ENCODE data around the gene PRDM5. TPM values are rescaled to one million over a fixed set of nuclear protein-coding genes. Genes with fewer than 3 reads are reported as not detected.

The PRDM5 gene
- total and polyA plus RNA-seq, 7 donors: 0.56 to 3.4 (median 2.2) TPM

DNA sequence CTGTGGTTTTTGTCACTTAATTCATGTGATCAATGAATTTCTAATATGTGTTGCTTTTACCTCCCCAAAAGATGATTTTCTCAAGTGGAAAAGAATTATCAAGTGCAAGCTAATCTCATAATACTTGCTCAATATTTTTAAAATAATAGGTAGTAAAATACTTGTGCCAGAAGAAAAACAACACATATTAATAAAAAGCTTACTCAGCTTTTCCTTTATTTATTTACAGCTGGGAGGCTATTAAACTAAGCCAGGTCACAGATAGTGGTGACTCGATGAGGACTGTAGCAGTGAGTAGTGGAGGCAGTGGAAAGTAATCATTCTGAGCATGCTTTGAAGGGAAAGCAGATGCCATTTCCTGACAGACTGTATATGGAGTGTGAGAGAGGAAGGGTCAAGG lies 96.1 kb downstream of the PRDM5 start:
- ATAC-seq: no peak
- Histone ChIP-seq H3K4me1 (peaks cover 12% of the 10 kb centered on the region), H3K27ac (no peak overlapping the region), H3K36me3 (ENCODE audit: insufficient read depth in 1 of 2, low read depth in 1 of 2) (no peaks in the 10 kb centered on the region), H3K4me3 (no peak overlapping the region), H3K27me3 (ENCODE audit: insufficient read depth in 3 of 3, low read length in 2 of 3) (no peaks in the 10 kb centered on the region), H3K9me3 (no peaks in the 10 kb centered on the region)
- TF ChIP-seq, protein P1, sequence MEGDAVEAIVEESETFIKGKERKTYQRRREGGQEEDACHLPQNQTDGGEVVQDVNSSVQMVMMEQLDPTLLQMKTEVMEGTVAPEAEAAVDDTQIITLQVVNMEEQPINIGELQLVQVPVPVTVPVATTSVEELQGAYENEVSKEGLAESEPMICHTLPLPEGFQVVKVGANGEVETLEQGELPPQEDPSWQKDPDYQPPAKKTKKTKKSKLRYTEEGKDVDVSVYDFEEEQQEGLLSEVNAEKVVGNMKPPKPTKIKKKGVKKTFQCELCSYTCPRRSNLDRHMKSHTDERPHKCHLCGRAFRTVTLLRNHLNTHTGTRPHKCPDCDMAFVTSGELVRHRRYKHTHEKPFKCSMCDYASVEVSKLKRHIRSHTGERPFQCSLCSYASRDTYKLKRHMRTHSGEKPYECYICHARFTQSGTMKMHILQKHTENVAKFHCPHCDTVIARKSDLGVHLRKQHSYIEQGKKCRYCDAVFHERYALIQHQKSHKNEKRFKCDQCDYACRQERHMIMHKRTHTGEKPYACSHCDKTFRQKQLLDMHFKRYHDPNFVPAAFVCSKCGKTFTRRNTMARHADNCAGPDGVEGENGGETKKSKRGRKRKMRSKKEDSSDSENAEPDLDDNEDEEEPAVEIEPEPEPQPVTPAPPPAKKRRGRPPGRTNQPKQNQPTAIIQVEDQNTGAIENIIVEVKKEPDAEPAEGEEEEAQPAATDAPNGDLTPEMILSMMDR (IDR thresholded peaks at IDR 0.05): no peak
- DNase-seq: no peak
- 40 to 54% (median 44%) methylated on average over 1 of the region's 1 CpG for WGBS, 3 donors
- intact Hi-C loops (cut with DNase I): no loop called here

DNA sequence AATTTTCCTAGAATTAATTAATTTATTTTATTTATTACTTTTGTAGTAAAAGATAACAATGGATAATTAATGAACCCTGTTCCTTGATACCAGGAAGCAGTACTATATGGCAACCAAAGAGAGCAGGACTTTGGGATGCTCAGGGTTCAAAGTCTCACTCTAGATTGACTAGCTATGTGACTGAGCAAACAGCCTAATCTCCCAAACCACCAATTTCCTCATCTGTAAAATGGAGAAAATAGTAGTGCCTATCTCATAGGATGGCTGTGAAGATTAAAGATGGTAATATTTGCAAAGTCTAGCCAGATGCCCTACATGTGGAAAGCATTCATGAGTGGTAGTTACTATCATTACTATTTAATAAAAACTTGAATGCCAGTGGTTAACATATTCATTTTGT lies 97.6 kb downstream of the PRDM5 start:
- Histone ChIP-seq H3K4me1 (peaks cover 11% of the 10 kb centered on the region), H3K27me3 (ENCODE audit: insufficient read depth in 3 of 3, low read length in 2 of 3) (no peaks in the 10 kb centered on the region), H3K4me3 (no peak overlapping the region), H3K9me3 (no peaks in the 10 kb centered on the region), H3K27ac (no peak overlapping the region), H3K36me3 (ENCODE audit: insufficient read depth in 1 of 2, low read depth in 1 of 2) (no peaks in the 10 kb centered on the region)
- intact Hi-C loops (cut with DNase I): no loop called here
- DNase-seq: no peak
- ATAC-seq: no peak
- TF ChIP-seq, protein P1 (IDR thresholded peaks at IDR 0.05): no peak

DNA sequence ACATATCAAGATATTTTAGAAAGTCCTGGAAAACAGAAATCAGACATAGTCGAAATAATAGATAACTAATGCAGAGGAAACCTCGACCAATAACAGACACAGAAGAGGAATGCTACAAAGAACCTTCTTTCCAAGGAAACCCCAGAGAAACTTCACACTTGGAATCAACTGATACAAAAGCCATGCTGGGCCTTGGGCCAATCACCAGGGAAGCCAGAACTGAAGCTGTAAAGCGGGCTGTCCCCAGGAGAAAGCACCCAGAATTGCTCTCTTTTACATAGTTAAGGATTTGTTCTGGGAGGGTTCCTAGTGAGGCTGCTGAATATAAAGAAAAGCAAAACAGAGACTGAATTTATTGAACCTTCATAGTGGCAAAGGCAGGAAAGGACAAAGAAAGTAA lies 100.5 kb downstream of the PRDM5 start:
- no peaks in the 10 kb centered on the region for H3K9me3 ChIP-seq
- no peaks in the 10 kb centered on the region for H3K36me3 ChIP-seq (ENCODE audit: insufficient read depth in 1 of 2, low read depth in 1 of 2)
- no peaks in the 10 kb centered on the region for H3K27me3 ChIP-seq (ENCODE audit: insufficient read depth in 3 of 3, low read length in 2 of 3)
- H3K4me1 ChIP-seq: no peaks in the 10 kb centered on the region
- ATAC-seq: no peak
- no peak overlapping the region for H3K4me3 ChIP-seq
- WGBS, 3 donors: 83 to 84% (median 83%) methylated on average over 3 of the region's 3 CpGs
- TF ChIP-seq, protein P1 (IDR thresholded peaks at IDR 0.05): no peak
- DNase-seq: no peak
- intact Hi-C loops (cut with DNase I): no loop called here
- H3K27ac ChIP-seq: no peak overlapping the region

DNA sequence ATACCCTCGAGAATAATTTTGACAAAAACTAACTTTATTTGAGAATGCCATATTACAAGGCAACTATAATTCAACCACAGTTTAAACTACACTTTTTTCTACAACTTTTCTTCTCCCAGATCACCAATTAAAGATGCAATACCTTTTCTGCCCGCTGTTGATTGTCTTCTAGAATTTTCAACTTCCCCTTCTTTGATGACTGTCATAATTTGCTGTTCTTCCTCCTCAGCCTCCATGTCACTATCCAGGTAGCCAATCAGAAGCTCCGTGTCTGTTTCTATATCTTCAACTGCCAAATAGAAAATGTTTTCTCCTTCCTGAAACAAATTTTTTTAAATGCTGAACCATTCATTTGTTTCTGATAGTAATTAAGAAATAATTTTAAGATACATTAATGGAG lies 101.5 kb downstream of the PRDM5 start:
- H3K4me3 ChIP-seq: no peak overlapping the region
- TF ChIP-seq, protein P1 (IDR thresholded peaks at IDR 0.05): no peak
- H3K27ac ChIP-seq: no peak overlapping the region
- H3K4me1 ChIP-seq: no peaks in the 10 kb centered on the region
- intact Hi-C loops (cut with DNase I): no loop called here
- H3K36me3 ChIP-seq (ENCODE audit: insufficient read depth in 1 of 2, low read depth in 1 of 2): no peaks in the 10 kb centered on the region
- WGBS, 3 donors: 93 to 95% (median 95%) methylated on average over 3 of the region's 3 CpGs
- no peak for DNase-seq
- ATAC-seq: no peak
- no peaks in the 10 kb centered on the region for H3K27me3 ChIP-seq (ENCODE audit: insufficient read depth in 3 of 3, low read length in 2 of 3)
- no peaks in the 10 kb centered on the region for H3K9me3 ChIP-seq

DNA sequence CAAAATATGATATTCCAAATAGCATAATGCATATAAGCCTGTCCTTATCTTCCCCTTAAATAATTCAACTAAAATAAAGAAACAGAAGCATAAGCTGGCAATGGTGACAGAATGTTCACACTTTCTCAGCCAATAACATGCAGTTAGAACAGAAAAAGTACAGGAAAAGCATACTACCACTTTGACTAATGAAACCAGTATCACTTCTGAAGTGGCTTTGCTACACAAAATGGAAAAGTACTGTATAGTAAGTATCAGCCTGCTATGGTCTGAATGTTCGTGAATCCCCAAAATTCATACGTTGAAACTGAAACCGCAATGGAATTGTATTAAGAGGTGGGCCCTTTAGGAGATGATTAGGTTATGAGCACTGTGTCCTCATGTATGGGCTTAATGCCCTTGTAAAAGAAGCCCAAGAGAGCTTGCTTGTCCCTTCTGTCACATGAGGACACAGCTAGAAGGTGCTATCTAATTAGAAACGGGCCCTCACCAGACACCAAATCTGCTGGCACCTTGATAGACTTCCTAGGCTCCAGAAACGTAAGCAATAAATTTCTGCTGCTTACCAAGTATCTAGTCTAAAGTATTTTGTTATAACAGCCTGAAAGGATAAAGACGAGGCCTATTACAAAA lies 102.6 kb downstream of the PRDM5 start:
- no peak overlapping the region for H3K27ac ChIP-seq
- no peaks in the 10 kb centered on the region for H3K36me3 ChIP-seq (ENCODE audit: insufficient read depth in 1 of 2, low read depth in 1 of 2)
- DNase-seq (no peak), ATAC-seq (no peak)
- intact Hi-C loops (cut with DNase I): no loop called here
- no peak overlapping the region for H3K4me3 ChIP-seq
- H3K9me3 ChIP-seq: no peaks in the 10 kb centered on the region
- TF ChIP-seq, protein P1 (IDR thresholded peaks at IDR 0.05): no peak
- no peaks in the 10 kb centered on the region for H3K4me1 ChIP-seq
- 85 to 90% (median 89%) methylated on average over 6 of the region's 6 CpGs for WGBS, 3 donors
- no peaks in the 10 kb centered on the region for H3K27me3 ChIP-seq (ENCODE audit: insufficient read depth in 3 of 3, low read length in 2 of 3)
